Activated CD4-positive, alpha-beta T cell treated with anti-CD3 and anti-CD28 coated beads, Interleukin-2, amount 50 U/mL, for 24 hours (primary cell): ENCODE results near the gene ACTN3.
"Not testable (repeated sequence)": the region's sequence is repeated elsewhere in the genome, so short reads cannot be mapped to it uniquely, and the experiment has no call there.

ENCODE experiments used
- DNase-seq, 2 donors: peaks; one replicate each; pipeline ENCODE4 v3.0.0-alpha.2; 2020; ENCODE audit warnings: low read depth in 1 of 2, low spot score in 1 of 2

ACTN3 gene

DNA sequence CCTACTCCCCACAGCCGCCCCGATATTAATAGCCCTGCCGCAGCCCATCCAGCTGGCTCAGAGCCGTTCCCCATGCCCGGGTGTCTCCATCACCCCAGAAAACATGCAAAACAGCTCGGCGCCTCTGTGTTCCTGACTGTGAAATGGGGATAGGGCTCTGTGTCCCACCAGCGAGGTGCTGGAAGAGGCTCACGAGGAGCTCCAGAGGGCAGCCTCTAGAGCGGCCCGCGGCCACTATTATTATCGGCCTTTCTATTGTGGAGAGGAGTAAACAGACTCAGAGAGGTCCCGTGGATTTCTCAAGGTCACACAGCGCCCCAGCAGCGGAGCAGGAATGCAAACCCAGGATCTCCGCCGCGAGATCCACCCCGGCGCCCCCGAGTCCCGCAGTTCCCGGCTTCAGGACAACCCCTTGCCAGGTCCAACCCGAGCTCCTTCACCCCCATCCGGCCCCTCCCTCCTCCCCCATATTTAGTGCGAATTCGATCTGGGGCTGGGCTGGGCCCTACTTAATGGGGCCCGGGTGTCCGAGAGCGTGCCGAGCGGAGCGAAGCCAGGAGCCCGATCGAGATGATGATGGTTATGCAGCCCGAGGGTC, at the start of gene ACTN3:
TSS of gene ACTN3 (plus strand) at position 536 of the 598 bp plus-strand sequence. CDS start at position 571, 35 bp downstream.
- no peak for DNase-seq

DNA sequence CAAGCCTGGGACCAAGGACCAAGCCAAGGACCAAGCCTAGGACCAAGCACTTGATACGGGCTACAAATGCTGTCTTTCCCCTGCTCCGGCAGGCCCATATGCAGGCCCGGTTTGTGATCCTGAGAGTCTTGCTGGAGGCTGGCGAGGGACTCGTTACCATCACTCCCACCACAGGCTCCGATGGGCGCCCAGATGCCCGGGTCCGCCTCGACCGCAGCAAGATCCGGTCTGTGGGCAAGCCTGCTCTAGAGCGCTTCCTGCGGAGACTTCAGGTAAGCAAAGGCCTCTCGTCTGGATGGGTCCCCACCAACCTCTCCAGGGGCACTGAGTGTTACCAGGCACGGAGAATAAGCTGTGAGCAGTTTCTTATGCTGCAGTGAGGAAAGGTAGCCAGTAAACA, 49.5 kb upstream of the ACTN3 start:
- DNase-seq: no peak

- DNase-seq: no peak
Measured at GRCh38 chr11:66498506-66498905, 48.2 kb upstream of the ACTN3 start.

DNA sequence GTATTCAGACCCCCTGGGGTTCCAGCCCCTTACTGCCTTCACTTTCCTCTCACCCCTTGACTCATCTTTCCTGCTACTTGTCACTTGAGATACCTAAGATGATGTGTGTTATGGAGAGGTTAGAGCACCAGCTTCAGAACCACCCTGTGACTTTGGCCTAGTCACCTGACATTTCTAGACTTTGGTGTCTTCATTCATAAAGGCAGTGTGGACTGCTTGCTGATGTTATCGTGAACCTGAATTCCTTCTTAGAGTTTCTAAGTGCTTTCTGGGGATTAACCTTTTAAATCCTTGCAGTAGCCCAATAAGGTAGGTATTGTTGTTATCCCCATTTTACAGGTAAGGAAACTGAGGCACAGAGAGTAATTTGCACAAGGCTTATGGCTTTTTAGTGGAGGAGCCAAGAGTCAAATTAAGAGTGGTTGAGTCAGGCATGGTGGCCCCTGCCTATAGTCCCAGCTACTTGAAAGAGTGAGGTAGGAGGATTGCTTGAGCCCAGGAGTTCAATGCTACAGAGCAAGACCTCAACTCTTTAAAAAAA, 41.4 kb upstream of the ACTN3 start:
- no peak for DNase-seq

GRCh38 chr11:66509131-66509561, 37.6 kb upstream of the ACTN3 start:
- DNase-seq: no peak

- peak; percentile 67 to 73 for DNase-seq
Measured at GRCh38 chr11:66510271-66510989, 36.3 kb upstream of the ACTN3 start, which contains the start of gene BBS1. Gene BBS1 (plus strand): TSS chr11:66510635. CDS start chr11:66510660, 25 bp downstream.

DNA sequence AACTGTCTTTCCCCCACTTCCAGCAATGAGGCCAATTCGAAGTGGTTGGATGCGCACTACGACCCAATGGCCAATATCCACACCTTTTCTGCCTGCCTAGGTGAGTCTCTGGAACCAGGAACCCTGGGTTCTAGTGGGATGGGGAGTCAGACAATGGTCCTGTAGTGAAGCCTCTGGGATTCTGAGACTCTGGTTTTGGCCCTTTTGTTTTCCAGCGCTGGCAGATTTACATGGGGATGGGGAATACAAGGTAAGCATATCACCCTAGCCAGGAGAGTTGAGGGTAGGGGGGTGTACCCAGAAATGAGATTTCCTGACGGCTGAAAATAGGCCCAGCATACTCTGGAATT, 35.7 kb upstream of the ACTN3 start:
- no peak for DNase-seq

- DNase-seq: no peak
Measured at GRCh38 chr11:66523611-66524010, 23.1 kb upstream of the ACTN3 start.

- DNase-seq: no peak
Measured at GRCh38 chr11:66524304-66525040, 22.2 kb upstream of the ACTN3 start.

- no peak for DNase-seq
Measured at GRCh38 chr11:66529069-66529468, 17.6 kb upstream of the ACTN3 start.

DNA sequence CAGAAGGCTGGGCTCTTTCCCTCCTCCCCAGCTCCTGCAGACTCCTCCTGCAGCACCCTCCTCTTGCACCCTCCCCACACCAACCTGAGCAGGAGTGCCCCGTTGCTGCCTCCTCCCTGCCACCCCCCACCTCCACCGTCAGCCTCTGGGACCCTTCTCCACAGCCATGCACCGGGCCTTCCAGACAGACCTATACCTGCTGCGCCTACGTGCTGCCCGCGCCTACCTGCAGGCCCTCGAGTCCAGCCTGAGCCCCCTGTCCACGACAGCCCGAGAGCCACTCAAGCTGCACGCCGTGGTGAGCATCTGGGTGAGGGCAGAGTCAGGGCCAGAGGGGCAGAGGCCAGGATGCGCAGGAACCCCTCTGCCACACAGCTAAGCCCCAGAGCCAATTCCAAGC, 17.0 kb upstream of the ACTN3 start:
- no peak for DNase-seq

- no peak for DNase-seq
Measured at GRCh38 chr11:66530927-66531709, 15.6 kb upstream of the ACTN3 start.

- no peak for DNase-seq
Measured at GRCh38 chr11:66531841-66532240, 14.9 kb upstream of the ACTN3 start.

GRCh38 chr11:66532784-66533183, 13.9 kb upstream of the ACTN3 start:
- DNase-seq: no peak

DNA sequence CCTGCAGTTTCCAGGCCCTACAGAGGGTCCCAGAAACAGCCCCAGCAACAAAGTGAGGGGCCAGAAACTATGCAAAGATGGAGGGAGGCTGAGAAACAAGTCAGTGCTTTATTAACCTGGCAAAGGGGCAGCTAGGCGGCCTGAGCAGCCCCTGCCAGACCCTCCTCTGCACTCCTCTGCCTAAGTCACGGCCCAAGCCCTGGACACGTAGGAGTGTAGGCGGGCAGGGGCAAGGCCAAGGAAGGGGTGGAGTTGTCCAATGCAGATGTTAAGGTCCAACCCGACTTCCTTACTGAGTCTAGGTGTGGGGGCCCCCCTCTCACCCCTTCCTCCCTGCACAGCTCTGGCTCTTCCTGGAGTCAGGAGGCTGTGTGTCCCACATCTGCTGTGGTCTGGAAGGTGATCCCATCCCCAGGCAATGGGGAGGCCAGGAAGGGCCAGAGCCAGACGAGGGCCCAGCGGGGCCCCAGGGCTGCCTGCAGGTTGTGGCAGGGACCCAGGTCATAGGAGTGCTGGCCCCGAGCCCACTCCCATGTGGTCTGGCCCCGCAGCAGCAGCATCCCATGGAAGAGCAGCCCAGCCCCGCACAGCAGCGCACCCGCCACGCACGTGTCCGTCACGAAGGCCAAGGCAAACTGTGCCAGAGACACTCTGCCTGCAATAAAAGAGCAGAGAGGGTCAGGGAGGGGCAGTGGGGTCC, 7.4 kb upstream of the ACTN3 start:
- DNase-seq: no peak

DNA sequence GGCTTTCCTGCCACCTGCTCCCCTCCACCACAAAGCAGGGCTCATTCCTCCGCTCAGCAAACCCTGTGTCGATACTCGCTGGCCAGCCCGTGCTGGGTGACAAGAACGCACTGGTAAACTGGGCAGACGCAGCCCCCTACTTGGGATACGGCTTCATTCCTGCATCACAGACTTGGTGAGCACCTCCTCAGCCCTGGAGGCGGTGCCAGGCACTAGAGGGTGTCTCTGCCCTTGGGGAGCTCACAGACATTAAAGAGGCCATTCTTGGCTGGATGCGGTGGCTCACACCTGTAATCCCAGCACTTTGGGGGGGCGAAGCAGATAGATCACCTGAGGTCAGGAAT, 6.9 kb upstream of the ACTN3 start:
- DNase-seq: no peak

DNA sequence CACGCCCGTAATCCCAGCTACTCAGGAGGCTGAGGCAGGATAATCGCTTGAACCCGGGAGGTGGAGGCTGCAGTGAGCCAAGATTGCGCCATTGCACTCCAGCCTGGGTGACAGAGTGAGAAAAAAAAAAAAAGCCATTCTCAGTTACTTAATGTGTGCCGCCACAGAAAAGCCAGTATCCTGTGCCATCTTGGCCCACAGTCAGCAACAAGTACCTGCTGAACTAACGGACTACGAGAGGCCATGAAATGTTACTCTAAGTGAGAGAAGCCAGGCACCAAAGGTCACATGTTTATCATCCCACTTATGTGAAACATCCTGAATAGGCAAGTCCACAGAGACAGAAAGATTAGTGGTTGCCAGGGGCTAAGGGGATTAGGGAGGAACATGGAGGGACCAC, 6.1 kb upstream of the ACTN3 start:
- DNase-seq: not testable (repeated sequence)

GRCh38 chr11:66541892-66542291, 4.8 kb upstream of the ACTN3 start:
- DNase-seq: no peak

- no peak for DNase-seq
Measured at GRCh38 chr11:66542362-66542761, 4.3 kb upstream of the ACTN3 start.

GRCh38 chr11:66543263-66544107, 3.2 kb upstream of the ACTN3 start:
- DNase-seq: peak in 1 of 2 donors; percentile 18
